ENCODE results near the gene LIF. TPM values are rescaled to one million over a fixed set of nuclear protein-coding genes. Genes with fewer than 3 reads are reported as not detected.
A peak's percentile ranks its signal among the peaks of the same experiment; 100 is the strongest.

Gene LIF
- total and polyA plus RNA-seq, 8 donors, result 0.35 to 5.0 (median 2.2) TPM; not detected in 2

- Histone ChIP-seq H3K27ac (peak overlapping the region in 2 of 5 donors; percentile 54 to 63), H3K4me1 (peaks cover 27 to 89% (median 55%) of the 10 kb centered on the region in 4 donors), H3K36me3 (no peaks in the 10 kb centered on the region), H3K9me3 (no peaks in the 10 kb centered on the region), H3K4me3 (no peak overlapping the region), H3K27me3 (peaks cover 0 to 54% (median 15%) of the 10 kb centered on the region in 3 donors)
- 61 to 78% (median 73%) methylated on average over 21 to 27 of the region's 27 CpGs for WGBS, 5 donors
- intact Hi-C loops (cut with DNase I; ENCODE audit: low total_unique reads), result loop anchor here (5.0 kb wide), 1 partner anchor 137 kb away; no protein-coding TSS in a partner anchor
- DNase-seq, result peak in 1 of 2 donors; percentile 86
- TF ChIP-seq CTCF (IDR thresholded peaks at IDR 0.05) (no peak), EP300 (IDR thresholded peaks at IDR 0.05) (no peak), POLR2AphosphoS5 (IDR thresholded peaks at IDR 0.05) (no peak), POLR2A (IDR thresholded peaks at IDR 0.05) (no peak)
These were observed 2.8 kb upstream of the LIF start for GRCh38 chr22:30249049-30250038.

GRCh38 chr22:30248484-30248883, 1.9 kb upstream of the LIF start:
- Histone ChIP-seq H3K4me1 (peaks cover 25 to 82% (median 51%) of the 10 kb centered on the region in 4 donors), H3K4me3 (no peak overlapping the region), H3K27ac (peak overlapping the region in 2 of 5 donors; percentile 54 to 63), H3K36me3 (no peaks in the 10 kb centered on the region), H3K9me3 (no peaks in the 10 kb centered on the region), H3K27me3 (peaks cover 0 to 58% (median 15%) of the 10 kb centered on the region in 3 donors)
- no peak for TF ChIP-seq EP300 (IDR thresholded peaks at IDR 0.05)
- no peak for TF ChIP-seq POLR2A (IDR thresholded peaks at IDR 0.05)
- TF ChIP-seq POLR2AphosphoS5 (IDR thresholded peaks at IDR 0.05), result no peak
- no peak for TF ChIP-seq CTCF (IDR thresholded peaks at IDR 0.05)
- DNase-seq, result no peak
- intact Hi-C loops (cut with DNase I; ENCODE audit: low total_unique reads), result no loop called here
- 64 to 82% (median 71%) methylated on average over 6 of the region's 6 CpGs for WGBS, 5 donors

DNA sequence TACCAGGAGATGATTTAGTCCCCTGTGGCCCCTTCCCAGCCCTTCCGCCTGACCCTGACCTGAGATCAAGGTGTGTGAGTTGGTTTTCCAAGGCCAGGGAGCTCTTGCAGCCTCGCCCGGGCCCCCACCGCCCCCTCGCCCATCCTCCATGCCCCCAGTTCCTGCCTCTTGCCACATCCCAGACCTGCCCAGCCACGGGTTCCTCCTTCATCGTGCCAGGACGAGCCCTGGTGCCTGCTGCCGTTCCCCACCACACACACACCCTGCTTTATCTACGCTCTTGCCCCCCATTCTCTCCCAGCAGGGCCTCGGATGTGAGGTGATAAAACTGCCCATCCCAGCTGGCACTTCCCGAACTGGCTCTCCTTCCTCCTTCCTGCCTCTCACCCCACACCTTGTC, 1.4 kb upstream of the LIF start:
- DNase-seq, result no peak
- Histone ChIP-seq H3K27me3 (peaks cover 0 to 58% (median 15%) of the 10 kb centered on the region in 3 donors), H3K9me3 (no peaks in the 10 kb centered on the region), H3K36me3 (no peaks in the 10 kb centered on the region), H3K27ac (peak overlapping the region in 2 of 5 donors; percentile 24 to 54), H3K4me3 (no peak overlapping the region), H3K4me1 (peaks cover 19 to 77% (median 46%) of the 10 kb centered on the region in 4 donors)
- intact Hi-C loops (cut with DNase I; ENCODE audit: low total_unique reads), result no loop called here
- 68 to 79% (median 73%) methylated on average over 11 to 12 of the region's 12 CpGs for WGBS, 5 donors
- TF ChIP-seq CTCF (IDR thresholded peaks at IDR 0.05) (no peak), POLR2AphosphoS5 (IDR thresholded peaks at IDR 0.05) (no peak), EP300 (IDR thresholded peaks at IDR 0.05) (no peak), POLR2A (IDR thresholded peaks at IDR 0.05) (no peak)

- H3K4me1 ChIP-seq, result peaks cover 15 to 73% (median 42%) of the 10 kb centered on the region in 4 donors
- H3K27me3 ChIP-seq, result peaks cover 0 to 58% (median 15%) of the 10 kb centered on the region in 3 donors
- 78 to 92% (median 87%) methylated on average over 11 of the region's 11 CpGs for WGBS, 5 donors
- intact Hi-C loops (cut with DNase I; ENCODE audit: low total_unique reads), result no loop called here
- no peaks in the 10 kb centered on the region for H3K9me3 ChIP-seq
- H3K27ac ChIP-seq, result peak overlapping the region in 2 of 5 donors; percentile 24 to 78
- peak overlapping the region in 1 of 4 donors; percentile 62 for H3K4me3 ChIP-seq
- no peak for DNase-seq
- no peaks in the 10 kb centered on the region for H3K36me3 ChIP-seq
- TF ChIP-seq POLR2AphosphoS5 (IDR thresholded peaks at IDR 0.05) (no peak), EP300 (IDR thresholded peaks at IDR 0.05) (no peak), POLR2A (IDR thresholded peaks at IDR 0.05) (no peak), CTCF (IDR thresholded peaks at IDR 0.05) (no peak)
These were observed 1.0 kb upstream of the LIF start for GRCh38 chr22:30247561-30247960.

Data from stomach (tissue), 9 donors.